Measurements from ENCODE around the gene ILF2.

ILF2 gene

DNA sequence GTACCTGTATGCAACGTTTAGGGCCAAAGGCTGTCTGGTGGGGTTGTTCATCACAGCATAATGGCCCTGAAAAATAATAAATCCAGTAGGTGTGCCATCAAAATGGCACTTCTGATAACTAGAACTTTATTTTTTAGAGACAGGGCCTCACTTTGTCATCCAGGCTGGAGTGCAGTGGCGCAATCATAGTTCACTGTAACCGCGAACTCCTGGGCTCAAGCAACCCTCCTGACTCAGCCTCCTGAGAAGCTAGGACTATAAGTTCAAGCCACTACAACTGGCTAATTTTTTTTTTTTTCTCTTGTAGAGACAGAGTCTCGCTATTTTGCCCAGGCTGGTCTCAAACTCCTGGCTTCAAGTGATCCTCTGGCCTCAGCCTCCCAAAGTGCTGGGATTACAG, 7.6 kb downstream of the ILF2 start:
- Histone ChIP-seq H3K27ac (ENCODE audit: low read depth, low read length, severe bottlenecking) (no peak overlapping the region), H3K36me3 (ENCODE audit: control insufficient read depth, insufficient read depth, low read length) (peaks cover 76% of the 10 kb centered on the region), H3K9me3 (ENCODE audit: control insufficient read depth, low read length) (no peaks in the 10 kb centered on the region), H3K4me3 (ENCODE audit: extremely low read depth, insufficient read depth, low read length, poor library complexity, severe bottlenecking) (no peak overlapping the region), H3K4me1 (ENCODE audit: control insufficient read depth, insufficient read depth, low read length, poor library complexity, severe bottlenecking) (peaks cover 8% of the 10 kb centered on the region)
- WGBS, 2 experiments (ENCODE audit: insufficient coverage in 2 of 2) = 90 to 96% methylated on average over 5 of the region's 5 CpGs

DNA sequence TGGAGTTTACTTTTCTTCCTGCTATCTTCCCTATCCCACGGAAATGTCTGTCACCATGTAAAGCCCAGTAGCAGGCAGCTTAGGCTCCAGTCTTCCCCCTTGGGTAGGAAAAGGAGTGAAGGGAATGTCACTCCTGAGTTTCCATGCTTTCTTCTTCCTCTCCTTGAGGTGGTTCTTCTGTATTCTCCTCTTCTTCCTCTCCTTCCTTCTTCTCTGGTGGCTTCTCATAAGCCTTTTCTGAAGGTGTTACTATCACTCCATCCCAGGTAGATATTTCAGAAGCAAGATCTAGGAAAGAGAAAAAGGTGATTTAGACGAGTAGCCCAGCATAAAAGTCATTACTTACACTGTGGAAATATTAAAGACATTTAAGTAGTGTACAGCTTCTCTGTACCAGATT, 8.5 kb downstream of the ILF2 start:
- H3K4me3 ChIP-seq (ENCODE audit: extremely low read depth, insufficient read depth, low read length, poor library complexity, severe bottlenecking) = no peak overlapping the region
- H3K36me3 ChIP-seq (ENCODE audit: control insufficient read depth, insufficient read depth, low read length) = peaks cover 66% of the 10 kb centered on the region
- H3K9me3 ChIP-seq (ENCODE audit: control insufficient read depth, low read length) = no peaks in the 10 kb centered on the region
- WGBS, 2 experiments (ENCODE audit: insufficient coverage in 2 of 2) = no CpG with 5 or more reads among the region's 2 CpGs
- H3K27ac ChIP-seq (ENCODE audit: low read depth, low read length, severe bottlenecking) = no peak overlapping the region
- peaks cover 8% of the 10 kb centered on the region for H3K4me1 ChIP-seq (ENCODE audit: control insufficient read depth, insufficient read depth, low read length, poor library complexity, severe bottlenecking)

DNA sequence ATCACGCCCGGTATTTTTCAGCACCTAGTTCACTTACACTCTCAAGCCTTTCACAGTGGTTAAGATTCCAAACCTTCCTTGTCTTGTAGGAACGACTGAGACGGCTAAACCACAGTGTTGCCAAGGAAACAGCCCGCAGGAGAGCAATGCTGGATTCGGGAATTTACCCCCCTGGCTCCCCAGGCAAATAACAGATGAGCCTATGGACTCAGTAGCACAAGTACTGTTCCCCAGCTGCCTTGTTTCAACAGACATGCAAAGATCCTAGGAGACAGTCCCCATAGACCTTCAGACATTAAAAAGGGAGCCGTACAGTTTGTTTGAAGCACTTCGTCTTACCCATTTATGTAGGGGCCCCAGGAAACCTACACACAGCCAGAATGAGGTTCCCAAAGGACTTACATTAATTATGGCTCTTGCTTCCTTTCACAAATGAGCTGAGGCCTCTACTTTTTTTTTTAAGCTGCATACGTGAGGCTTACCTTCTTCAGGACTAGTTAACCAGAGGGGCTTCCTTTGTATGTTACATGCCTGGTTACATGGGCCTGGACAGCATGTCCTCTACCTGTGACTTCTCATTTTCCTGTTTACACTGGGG, 9.6 kb downstream of the ILF2 start:
- no peak overlapping the region for H3K4me3 ChIP-seq (ENCODE audit: extremely low read depth, insufficient read depth, low read length, poor library complexity, severe bottlenecking)
- peak overlapping the region; percentile 62 for H3K27ac ChIP-seq (ENCODE audit: low read depth, low read length, severe bottlenecking)
- H3K4me1 ChIP-seq (ENCODE audit: control insufficient read depth, insufficient read depth, low read length, poor library complexity, severe bottlenecking) = peaks cover 8% of the 10 kb centered on the region
- 83 to 92% methylated on average over 5 to 7 of the region's 9 CpGs for WGBS, 2 experiments (ENCODE audit: insufficient coverage in 2 of 2)
- no peaks in the 10 kb centered on the region for H3K9me3 ChIP-seq (ENCODE audit: control insufficient read depth, low read length)
- peaks cover 56% of the 10 kb centered on the region for H3K36me3 ChIP-seq (ENCODE audit: control insufficient read depth, insufficient read depth, low read length)

DNA sequence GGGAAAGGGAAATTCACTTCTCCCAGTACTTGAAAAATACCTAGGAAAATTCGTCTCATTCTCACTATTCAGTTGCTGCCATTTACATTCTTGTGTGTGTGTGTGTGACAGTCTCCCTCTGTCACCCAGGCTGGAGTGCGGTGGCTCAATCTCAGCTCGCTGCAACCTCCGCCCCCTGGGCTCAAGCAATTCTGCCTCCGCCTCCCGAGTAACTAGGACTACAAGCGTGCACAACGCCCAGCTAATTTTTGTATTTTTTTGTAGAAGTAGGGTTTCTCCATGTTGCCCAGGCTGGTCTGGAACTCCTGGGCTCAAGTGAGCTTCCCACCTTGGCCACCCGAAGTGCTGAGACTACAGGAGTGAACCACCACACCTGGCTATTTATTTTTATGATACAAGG, 11.1 kb downstream of the ILF2 start:
- 84 to 91% methylated on average over 6 to 7 of the region's 9 CpGs for WGBS, 2 experiments (ENCODE audit: insufficient coverage in 2 of 2)
- Histone ChIP-seq H3K4me3 (ENCODE audit: extremely low read depth, insufficient read depth, low read length, poor library complexity, severe bottlenecking) (peak overlapping the region; percentile 78), H3K9me3 (ENCODE audit: control insufficient read depth, low read length) (no peaks in the 10 kb centered on the region), H3K27ac (ENCODE audit: low read depth, low read length, severe bottlenecking) (no peak overlapping the region), H3K36me3 (ENCODE audit: control insufficient read depth, insufficient read depth, low read length) (peaks cover 40% of the 10 kb centered on the region), H3K4me1 (ENCODE audit: control insufficient read depth, insufficient read depth, low read length, poor library complexity, severe bottlenecking) (peaks cover 8% of the 10 kb centered on the region)

DNA sequence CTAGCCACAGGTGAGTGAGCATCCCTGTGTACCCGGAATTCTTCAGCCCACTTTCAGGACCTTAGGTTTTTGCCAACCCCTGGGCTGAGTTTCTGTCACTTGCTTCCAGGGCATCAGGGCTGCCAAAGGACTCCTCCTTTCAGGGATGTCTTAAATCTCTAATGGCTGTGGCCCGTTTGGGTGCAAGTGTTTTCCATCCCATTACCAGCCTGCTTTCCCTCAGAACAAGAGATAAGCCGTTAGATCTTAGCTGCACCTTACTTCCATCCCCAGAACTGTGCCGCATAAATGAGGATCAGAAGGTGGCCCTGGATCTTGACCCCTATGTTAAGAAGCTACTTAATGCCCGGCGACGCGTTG, 11.6 kb downstream of the ILF2 start:
- Histone ChIP-seq H3K4me1 (ENCODE audit: control insufficient read depth, insufficient read depth, low read length, poor library complexity, severe bottlenecking) (peaks cover 8% of the 10 kb centered on the region), H3K36me3 (ENCODE audit: control insufficient read depth, insufficient read depth, low read length) (peaks cover 35% of the 10 kb centered on the region), H3K27ac (ENCODE audit: low read depth, low read length, severe bottlenecking) (no peak overlapping the region), H3K4me3 (ENCODE audit: extremely low read depth, insufficient read depth, low read length, poor library complexity, severe bottlenecking) (peak overlapping the region; percentile 78), H3K9me3 (ENCODE audit: control insufficient read depth, low read length) (no peaks in the 10 kb centered on the region)
- WGBS, 2 experiments (ENCODE audit: insufficient coverage in 2 of 2) = 50 to 54% methylated on average over 8 of the region's 8 CpGs

DNA sequence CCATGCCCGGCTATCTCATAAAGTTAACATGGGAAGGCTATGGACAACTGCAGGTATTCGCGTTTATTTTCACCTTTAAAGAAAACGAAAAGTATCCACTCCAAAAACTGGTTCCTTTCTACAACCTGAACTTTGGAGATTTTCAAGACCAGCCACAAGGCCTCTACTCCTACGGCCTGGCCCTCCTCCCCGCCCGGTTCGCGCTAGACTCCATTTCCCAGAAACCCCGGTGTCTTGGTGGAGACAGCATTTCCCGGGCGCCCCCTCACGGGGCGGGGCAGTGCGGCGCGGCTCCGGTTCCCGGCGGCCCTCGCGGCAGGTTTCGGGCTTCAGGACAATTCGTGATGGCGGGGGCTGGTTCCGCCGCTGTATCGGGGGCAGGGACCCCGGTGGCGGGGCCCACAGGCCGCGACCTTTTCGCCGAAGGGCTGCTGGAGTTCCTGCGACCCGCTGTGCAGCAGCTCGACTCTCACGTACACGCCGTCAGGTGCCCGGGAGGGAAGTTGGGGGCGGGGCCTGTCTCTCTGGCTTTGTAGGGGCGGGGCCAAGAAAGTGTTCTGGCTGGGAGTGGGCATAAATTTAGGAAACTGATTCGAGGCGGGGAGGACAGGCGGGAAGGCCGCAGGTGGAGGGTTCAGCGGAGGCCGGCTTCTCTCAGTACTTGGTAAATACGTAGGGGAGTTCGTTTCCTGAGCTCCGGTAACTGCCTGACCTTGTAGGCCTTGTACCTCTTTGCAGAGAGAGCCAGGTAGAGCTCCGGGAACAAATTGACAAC, 12.2 kb downstream of the ILF2 start, which contains the start of gene SNAPIN:
Gene SNAPIN (plus strand): TSS at position 304 of the 775 bp plus-strand sequence. CDS start 41 bp downstream, at position 345.
- Histone ChIP-seq H3K27ac (ENCODE audit: low read depth, low read length, severe bottlenecking) (peak within 1 kb of the TSS; percentile 66), H3K4me1 (ENCODE audit: control insufficient read depth, insufficient read depth, low read length, poor library complexity, severe bottlenecking) (peaks cover 8% of the 10 kb centered on the region), H3K9me3 (ENCODE audit: control insufficient read depth, low read length) (no peaks in the 10 kb centered on the region), H3K36me3 (ENCODE audit: control insufficient read depth, insufficient read depth, low read length) (peaks cover 29% of the 10 kb centered on the region), H3K4me3 (ENCODE audit: extremely low read depth, insufficient read depth, low read length, poor library complexity, severe bottlenecking) (peak within 1 kb of the TSS; percentile 78)
- 2 to 3% methylated on average over 48 to 50 of the region's 53 CpGs for WGBS, 2 experiments (ENCODE audit: insufficient coverage in 2 of 2)

DNA sequence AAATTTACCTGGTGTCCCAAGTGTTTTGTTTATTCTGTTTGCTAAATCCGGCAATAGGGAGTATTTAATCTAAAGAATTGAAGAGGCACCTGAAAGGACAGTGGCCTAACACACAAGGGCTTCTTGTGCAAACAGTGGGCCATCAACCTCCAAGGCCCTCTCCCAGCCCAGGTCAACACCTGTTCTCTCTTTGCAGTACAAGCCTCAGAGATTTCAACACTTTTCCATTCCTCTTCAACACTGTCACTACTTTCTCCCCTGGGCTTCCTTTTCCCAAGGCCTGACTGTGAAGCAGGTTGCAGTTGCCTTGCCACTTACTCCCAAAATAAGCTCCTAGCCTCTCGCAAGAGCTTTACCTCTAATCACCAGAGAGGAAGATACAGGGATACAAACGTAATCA, 15.5 kb downstream of the ILF2 start:
- 86 to 100% methylated on average over 2 of the region's 3 CpGs for WGBS, 2 experiments (ENCODE audit: insufficient coverage in 2 of 2)
- Histone ChIP-seq H3K9me3 (ENCODE audit: control insufficient read depth, low read length) (no peaks in the 10 kb centered on the region), H3K36me3 (ENCODE audit: control insufficient read depth, insufficient read depth, low read length) (no peaks in the 10 kb centered on the region), H3K4me3 (ENCODE audit: extremely low read depth, insufficient read depth, low read length, poor library complexity, severe bottlenecking) (no peak overlapping the region), H3K4me1 (ENCODE audit: control insufficient read depth, insufficient read depth, low read length, poor library complexity, severe bottlenecking) (peaks cover 9% of the 10 kb centered on the region), H3K27ac (ENCODE audit: low read depth, low read length, severe bottlenecking) (no peak overlapping the region)

DNA sequence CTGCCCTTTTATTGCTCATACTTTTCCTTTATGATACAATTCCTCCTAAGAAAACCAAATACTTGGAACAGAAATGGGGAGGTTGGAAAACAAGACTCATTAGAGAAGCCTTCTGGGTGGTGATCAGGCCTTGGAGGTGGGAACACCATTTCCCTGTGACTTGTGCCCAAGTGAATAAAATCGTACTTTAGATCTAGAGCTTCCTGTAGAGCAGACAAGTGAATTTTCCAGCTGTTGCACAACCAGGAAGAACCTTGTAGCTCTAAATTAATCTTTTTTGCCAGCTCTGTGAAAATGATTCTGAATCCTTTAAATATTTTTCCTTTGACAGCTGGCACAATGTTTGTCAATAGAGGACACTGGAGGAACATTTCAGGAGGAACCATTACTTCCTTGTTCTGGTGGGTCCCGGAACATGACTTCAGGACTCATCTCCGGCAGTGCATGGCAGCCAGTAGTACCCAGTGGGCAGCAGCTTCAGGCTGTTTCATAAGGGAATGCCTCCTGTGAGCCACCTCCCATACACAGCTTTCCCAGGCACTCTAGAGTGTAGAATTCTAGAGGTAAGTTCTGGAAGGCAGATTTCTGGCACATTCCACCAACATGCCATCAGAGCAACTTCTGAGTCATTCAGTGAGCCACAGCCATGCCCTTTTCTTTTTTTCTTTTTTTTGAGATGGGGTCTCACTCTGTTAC, 17.8 kb downstream of the ILF2 start:
- Histone ChIP-seq H3K4me3 (ENCODE audit: extremely low read depth, insufficient read depth, low read length, poor library complexity, severe bottlenecking) (no peak overlapping the region), H3K27ac (ENCODE audit: low read depth, low read length, severe bottlenecking) (no peak overlapping the region), H3K36me3 (ENCODE audit: control insufficient read depth, insufficient read depth, low read length) (no peaks in the 10 kb centered on the region), H3K4me1 (ENCODE audit: control insufficient read depth, insufficient read depth, low read length, poor library complexity, severe bottlenecking) (peaks cover 3% of the 10 kb centered on the region), H3K9me3 (ENCODE audit: control insufficient read depth, low read length) (no peaks in the 10 kb centered on the region)
- WGBS, 2 experiments (ENCODE audit: insufficient coverage in 2 of 2) = 85 to 94% methylated on average over 2 of the region's 3 CpGs

DNA sequence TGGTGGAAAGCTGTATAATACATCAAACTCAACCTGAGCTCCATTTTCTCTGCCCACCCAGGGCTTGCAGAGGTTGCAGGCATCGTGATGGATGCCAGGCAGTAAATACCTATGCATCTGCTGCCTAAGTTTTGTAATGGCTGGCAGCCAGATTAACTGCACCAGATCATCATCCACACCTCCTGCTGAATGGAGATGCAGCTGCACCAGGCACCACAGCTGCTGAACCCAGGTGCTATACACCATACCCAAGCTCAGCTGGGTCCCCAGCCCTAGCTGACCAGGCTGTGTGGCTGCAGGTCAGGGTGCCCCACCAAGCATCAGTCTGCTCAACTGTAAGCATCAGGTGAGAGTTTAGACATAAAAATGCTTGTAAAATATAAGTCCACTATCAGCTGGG, 19.0 kb downstream of the ILF2 start:
- H3K9me3 ChIP-seq (ENCODE audit: control insufficient read depth, low read length) = no peaks in the 10 kb centered on the region
- H3K36me3 ChIP-seq (ENCODE audit: control insufficient read depth, insufficient read depth, low read length) = peaks cover 4% of the 10 kb centered on the region

DNA sequence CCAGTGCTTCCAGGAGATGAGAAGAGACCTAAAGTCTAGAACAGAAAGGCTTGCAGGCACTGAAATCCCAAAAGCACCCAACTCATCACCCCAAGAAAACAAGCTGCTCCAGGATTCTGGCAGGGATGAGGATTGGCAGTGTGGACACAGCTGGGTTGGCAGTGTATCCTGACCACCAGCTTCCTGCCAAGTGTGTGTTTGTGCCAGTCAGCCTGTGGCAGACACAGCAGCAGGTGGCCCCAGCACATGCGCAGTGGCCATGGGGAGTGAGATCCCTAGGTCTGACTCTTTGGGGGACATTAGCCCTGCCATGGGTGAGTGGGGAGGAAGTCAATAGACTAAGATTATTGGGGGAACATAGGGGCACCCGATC, 20.9 kb downstream of the ILF2 start:
- peaks cover 3% of the 10 kb centered on the region for H3K4me1 ChIP-seq (ENCODE audit: control insufficient read depth, insufficient read depth, low read length, poor library complexity, severe bottlenecking)
- no peaks in the 10 kb centered on the region for H3K9me3 ChIP-seq (ENCODE audit: control insufficient read depth, low read length)
- no peak overlapping the region for H3K27ac ChIP-seq (ENCODE audit: low read depth, low read length, severe bottlenecking)
- WGBS, 2 experiments (ENCODE audit: insufficient coverage in 2 of 2) = 95 to 96% methylated on average over 2 of the region's 2 CpGs
- peaks cover 23% of the 10 kb centered on the region for H3K36me3 ChIP-seq (ENCODE audit: control insufficient read depth, insufficient read depth, low read length)
- H3K4me3 ChIP-seq (ENCODE audit: extremely low read depth, insufficient read depth, low read length, poor library complexity, severe bottlenecking) = no peak overlapping the region

More for the DNA sequence above, 19.0 kb downstream of the ILF2 start:
- no peak overlapping the region for H3K27ac ChIP-seq (ENCODE audit: low read depth, low read length, severe bottlenecking)
- WGBS, 2 experiments (ENCODE audit: insufficient coverage in 2 of 2) = 100% methylated on average over 1 of the region's 1 CpG; no CpG with 5 or more reads in 1 of the 2 experiments
- no peak overlapping the region for H3K4me3 ChIP-seq (ENCODE audit: extremely low read depth, insufficient read depth, low read length, poor library complexity, severe bottlenecking)
- H3K4me1 ChIP-seq (ENCODE audit: control insufficient read depth, insufficient read depth, low read length, poor library complexity, severe bottlenecking) = peaks cover 3% of the 10 kb centered on the region
